ENCODE measurements around the gene CASS4. TPM values are rescaled to one million over a fixed set of nuclear protein-coding genes. Genes with fewer than 3 reads are reported as not detected.

The CASS4 gene
- total RNA-seq, 2 donors from 2014 or later: 0.59 to 1.2 TPM

GRCh38 chr20:56488566-56488965 lies 76.5 kb downstream of the CASS4 start:
- Histone ChIP-seq H3K9me3 (no peaks in the 10 kb centered on the region), H3K27ac (no peak overlapping the region), H3K27me3 (replicated peaks; ENCODE audit: insufficient read depth) (no peaks in the 10 kb centered on the region), H3K4me1 (replicated peaks) (no peaks in the 10 kb centered on the region), H3K4me3 (no peak overlapping the region), H3K36me3 (no peaks in the 10 kb centered on the region)
- 94% methylated on average over 5 of the region's 5 CpGs for WGBS
- intact Hi-C loops (cut with DNase I): no loop called here
- TF ChIP-seq POLR2A (IDR thresholded peaks at IDR 0.05) (no peak), CTCF (IDR thresholded peaks at IDR 0.05) (no peak), POLR2AphosphoS5 (IDR thresholded peaks at IDR 0.05) (no peak)
- DNase-seq (ENCODE audit: low spot score): no peak

DNA sequence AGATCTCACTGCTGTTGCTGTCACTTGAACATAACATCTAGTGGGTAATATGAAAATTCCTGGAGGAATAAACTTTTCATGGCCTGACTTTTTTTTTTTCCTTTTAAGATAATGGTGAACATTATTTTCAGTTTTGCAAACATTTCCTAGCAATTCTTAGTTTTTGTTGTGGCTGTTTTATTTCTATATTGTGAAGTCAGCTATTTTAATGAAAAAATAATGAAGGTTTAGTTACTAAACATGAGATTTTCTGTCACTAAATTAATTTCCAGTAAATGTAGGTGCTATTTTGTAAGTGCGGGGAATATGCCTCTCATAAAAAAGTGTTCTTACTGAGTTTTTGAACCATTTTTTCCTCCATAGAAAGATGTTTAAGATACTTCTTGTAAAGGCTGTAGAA lies 89.1 kb downstream of the CASS4 start:
- TF ChIP-seq POLR2A (IDR thresholded peaks at IDR 0.05) (no peak), CTCF (IDR thresholded peaks at IDR 0.05) (no peak)
- Histone ChIP-seq H3K27me3 (replicated peaks; ENCODE audit: insufficient read depth) (no peaks in the 10 kb centered on the region), H3K4me3 (no peak overlapping the region), H3K9me3 (no peaks in the 10 kb centered on the region), H3K4me1 (replicated peaks) (no peaks in the 10 kb centered on the region), H3K27ac (no peak overlapping the region), H3K36me3 (no peaks in the 10 kb centered on the region)
- DNase-seq (ENCODE audit: low spot score): no peak
- WGBS: 97% methylated on average over 1 of the region's 1 CpG
- intact Hi-C loops (cut with DNase I): no loop called here

- H3K36me3 ChIP-seq: no peaks in the 10 kb centered on the region
- TF ChIP-seq CTCF (IDR thresholded peaks at IDR 0.05) (no peak), POLR2A (IDR thresholded peaks at IDR 0.05) (no peak), POLR2AphosphoS5 (IDR thresholded peaks at IDR 0.05) (no peak)
- no peak overlapping the region for H3K27ac ChIP-seq
- H3K4me3 ChIP-seq: no peak overlapping the region
- intact Hi-C loops (cut with DNase I): no loop called here
- H3K27me3 ChIP-seq (replicated peaks; ENCODE audit: insufficient read depth): no peaks in the 10 kb centered on the region
- DNase-seq (ENCODE audit: low spot score): no peak
- H3K4me1 ChIP-seq (replicated peaks): no peaks in the 10 kb centered on the region
- H3K9me3 ChIP-seq: no peaks in the 10 kb centered on the region
- 75% methylated on average over 8 of the region's 8 CpGs for WGBS
These were observed 91.9 kb downstream of the CASS4 start for GRCh38 chr20:56503916-56504315.

GRCh38 chr20:56504373-56505005 lies 92.4 kb downstream of the CASS4 start:
- no peaks in the 10 kb centered on the region for H3K36me3 ChIP-seq
- TF ChIP-seq CTCF (IDR thresholded peaks at IDR 0.05): no peak
- TF ChIP-seq POLR2A (IDR thresholded peaks at IDR 0.05): no peak
- no peak for TF ChIP-seq POLR2AphosphoS5 (IDR thresholded peaks at IDR 0.05)
- no peaks in the 10 kb centered on the region for H3K4me1 ChIP-seq (replicated peaks)
- H3K27ac ChIP-seq: no peak overlapping the region
- intact Hi-C loops (cut with DNase I): no loop called here
- no peak overlapping the region for H3K4me3 ChIP-seq
- H3K27me3 ChIP-seq (replicated peaks; ENCODE audit: insufficient read depth): no peaks in the 10 kb centered on the region
- DNase-seq (ENCODE audit: low spot score): no peak
- no peaks in the 10 kb centered on the region for H3K9me3 ChIP-seq
- WGBS: 76% methylated on average over 9 of the region's 9 CpGs

DNA sequence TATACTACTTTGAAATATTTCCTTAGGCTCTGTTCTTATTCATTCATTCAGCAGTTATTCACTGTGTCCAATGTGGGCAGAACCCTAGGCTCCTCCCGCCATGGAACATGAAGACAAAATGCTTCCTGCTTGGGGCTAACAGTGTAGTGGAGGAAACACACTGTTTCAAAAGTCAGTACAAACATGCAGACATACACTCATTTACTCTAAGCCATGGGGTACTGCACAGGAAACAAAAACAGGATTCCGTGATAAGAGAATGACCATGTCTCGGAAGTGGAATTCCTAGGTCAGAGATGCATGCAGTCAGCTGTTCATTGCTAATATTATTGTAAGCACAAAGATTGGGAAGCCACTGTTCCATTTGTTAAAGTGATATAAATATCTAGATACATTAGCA lies 94.0 kb downstream of the CASS4 start:
- H3K36me3 ChIP-seq: no peaks in the 10 kb centered on the region
- WGBS: 81% methylated on average over 3 of the region's 3 CpGs
- TF ChIP-seq POLR2AphosphoS5 (IDR thresholded peaks at IDR 0.05): no peak
- TF ChIP-seq POLR2A (IDR thresholded peaks at IDR 0.05): no peak
- TF ChIP-seq CTCF (IDR thresholded peaks at IDR 0.05): no peak
- intact Hi-C loops (cut with DNase I): no loop called here
- no peak overlapping the region for H3K4me3 ChIP-seq
- no peak overlapping the region for H3K27ac ChIP-seq
- H3K4me1 ChIP-seq (replicated peaks): no peaks in the 10 kb centered on the region
- no peaks in the 10 kb centered on the region for H3K27me3 ChIP-seq (replicated peaks; ENCODE audit: insufficient read depth)
- H3K9me3 ChIP-seq: no peaks in the 10 kb centered on the region
- no peak for DNase-seq (ENCODE audit: low spot score)
